HG02885 (cell line): ENCODE data around the gene CFAP61.
"Not testable (repeated sequence)": the region's sequence is repeated elsewhere in the genome, so short reads cannot be mapped to it uniquely, and the experiment has no call there.

ENCODE experiments used
- ATAC-seq: cut with Tn5 transposase; IDR thresholded peaks from one replicate; pipeline ENCODE4 v1.9.1; 2021; ENCODE audit warnings: mild to moderate bottlenecking; ENCODE audit not compliant: unreplicated experiment, poor library complexity

The CFAP61 gene

GRCh38 chr20:20052074-20052970 is at the start of gene CFAP61, which contains the start of gene CRNKL1:
Gene CFAP61, plus strand, starts transcription at chr20:20052532. Its CDS starts 4,122 bp downstream, at chr20:20056654.
Gene CRNKL1, minus strand, starts transcription at chr20:20052466. Its CDS starts 124 bp downstream, at chr20:20052342.
- peak; percentile 95 for ATAC-seq

- no peak for ATAC-seq
Observed at GRCh38 chr20:20003031-20003954, 49.0 kb upstream of the CFAP61 start.

- ATAC-seq, result not testable (repeated sequence)
Observed at GRCh38 chr20:20003955-20004322, 48.4 kb upstream of the CFAP61 start.

- ATAC-seq, result no peak
Observed at GRCh38 chr20:20005342-20005741, 47.0 kb upstream of the CFAP61 start.

- no peak for ATAC-seq
Observed at GRCh38 chr20:20009784-20010253, 42.5 kb upstream of the CFAP61 start.

GRCh38 chr20:20010639-20011500 is 41.5 kb upstream of the CFAP61 start:
- ATAC-seq, result no peak

- ATAC-seq, result no peak
Observed at GRCh38 chr20:20012541-20012940, 39.8 kb upstream of the CFAP61 start.

- ATAC-seq, result no peak
Observed at GRCh38 chr20:20014659-20015058, 37.7 kb upstream of the CFAP61 start.

- peak; percentile 99 for ATAC-seq
Observed at GRCh38 chr20:20017001-20017843, 35.1 kb upstream of the CFAP61 start, which contains the start of gene NAA20. Gene NAA20, plus strand, starts transcription at chr20:20017362. Its CDS starts 35 bp downstream, at chr20:20017397.

- no peak for ATAC-seq
Observed at GRCh38 chr20:20017844-20018185, 34.5 kb upstream of the CFAP61 start.

- ATAC-seq, result no peak
Observed at GRCh38 chr20:20018366-20018765, 34.0 kb upstream of the CFAP61 start.

GRCh38 chr20:20019123-20019522 is 33.2 kb upstream of the CFAP61 start:
- ATAC-seq, result no peak

GRCh38 chr20:20020908-20021307 is 31.4 kb upstream of the CFAP61 start:
- ATAC-seq, result no peak

- no peak for ATAC-seq
Observed at GRCh38 chr20:20021835-20022234, 30.5 kb upstream of the CFAP61 start.

GRCh38 chr20:20022498-20022897 is 29.8 kb upstream of the CFAP61 start:
- peak; percentile 64 for ATAC-seq

- no peak for ATAC-seq
Observed at GRCh38 chr20:20023395-20023794, 28.9 kb upstream of the CFAP61 start.

GRCh38 chr20:20024942-20025341 is 27.4 kb upstream of the CFAP61 start:
- ATAC-seq, result no peak

GRCh38 chr20:20027284-20027683 is 25.0 kb upstream of the CFAP61 start:
- no peak for ATAC-seq

- ATAC-seq, result no peak
Observed at GRCh38 chr20:20031790-20032189, 20.5 kb upstream of the CFAP61 start.
